Upper lobe of left lung (tissue), 4 donors: ENCODE results near the gene AGAP3.

Experiments used
- CTCF ChIP-seq, 6 experiments: fragments of 450-650 bp in 4 of 6; fragments of 200-600 bp in 2 of 6; sonication (generic) in 2 of 6; IDR thresholded peaks; one replicate each; pipeline ENCODE4 v1.5.1; 2016 to 2019; ENCODE audit warnings: antibody characterized with exemption in 6 of 6
- POLR2AphosphoS5 ChIP-seq, 2 donors: sonication (generic); formaldehyde crosslinking; IDR thresholded peaks; one replicate each; pipeline ENCODE4 v1.5.1; 2017; ENCODE audit warnings: antibody characterized with exemption in 2 of 2

- TF ChIP-seq POLR2AphosphoS5 (IDR thresholded peaks at IDR 0.05) (no peak), CTCF (IDR thresholded peaks at IDR 0.05) (no peak)
Measured at GRCh38 chr7:151066273-151066974, 19.9 kb upstream of the AGAP3 start.
